Mesenchymal stem cell (in vitro differentiated cells and primary cell): Measurements from ENCODE around the gene INPP5A.
"Not testable (repeated sequence)": the region's sequence is repeated elsewhere in the genome, so short reads cannot be mapped to it uniquely, and the experiment has no call there.

Experiments used
- DNase-seq: peaks from one replicate; pipeline ENCODE4 v3.0.0-alpha.2; 2013
- H2AFZ ChIP-seq: one replicate; pipeline ENCODE4 v1.6.1; 2013; ENCODE audit warnings: low read depth, mild to moderate bottlenecking, control low read depth, inconsistent platforms, low read length, moderate library complexity
- H2AK5ac ChIP-seq: 2 replicates; pipeline ENCODE4 v1.6.1; 2013; ENCODE audit warnings: low read length, moderate library complexity, mild to moderate bottlenecking, inconsistent platforms; ENCODE audit not compliant: severe bottlenecking
- H2BK120ac ChIP-seq: one replicate; pipeline ENCODE4 v1.6.1; 2013; ENCODE audit warnings: low read depth, mild to moderate bottlenecking, inconsistent platforms, low read length, moderate library complexity
- H2BK12ac ChIP-seq, 2 experiments: one replicate each; pipeline ENCODE4 v1.6.1; 2013; ENCODE audit warnings: inconsistent platforms in 2 of 2, low read length in 2 of 2, mild to moderate bottlenecking in 2 of 2, moderate library complexity in 2 of 2, control low read depth in 1 of 2
- H2BK15ac ChIP-seq: one replicate; pipeline ENCODE4 v1.6.1; 2013; ENCODE audit warnings: mild to moderate bottlenecking, low read depth, inconsistent platforms; ENCODE audit not compliant: poor library complexity, severe bottlenecking
- H2BK5ac ChIP-seq: 2 replicates; pipeline ENCODE4 v1.6.1; 2013; ENCODE audit warnings: low read depth, mild to moderate bottlenecking, low read length, control low read depth, inconsistent platforms; ENCODE audit not compliant: poor library complexity, severe bottlenecking
- H3K14ac ChIP-seq, 2 experiments: one replicate each; pipeline ENCODE4 v1.6.1; 2013; ENCODE audit warnings: inconsistent platforms in 2 of 2, low read length in 2 of 2, control low read depth in 1 of 2, mild to moderate bottlenecking in 1 of 2, moderate library complexity in 1 of 2
- H3K18ac ChIP-seq, 2 experiments: one replicate each; pipeline ENCODE4 v1.6.1; 2013; ENCODE audit warnings: inconsistent platforms in 2 of 2, low read length in 2 of 2, control low read depth in 1 of 2, low read depth in 1 of 2, mild to moderate bottlenecking in 1 of 2
- H3K23ac ChIP-seq, 2 experiments: one replicate each; pipeline ENCODE4 v1.6.1; 2013; ENCODE audit warnings: inconsistent platforms in 2 of 2, low read length in 2 of 2, mild to moderate bottlenecking in 2 of 2, moderate library complexity in 2 of 2, control low read depth in 1 of 2
- H3K27ac ChIP-seq: 2 replicates; pipeline ENCODE4 v1.5.1; 2013; ENCODE audit warnings: mild to moderate bottlenecking, moderate library complexity, low read length, control low read depth, inconsistent platforms; ENCODE audit not compliant: poor library complexity, severe bottlenecking
- H3K27me3 ChIP-seq, 2 experiments: 2 replicates each; pipeline versions ENCODE4 v1.6.1 to v1.7.0; 2013; ENCODE audit warnings: low read length in 2 of 2, mild to moderate bottlenecking in 2 of 2, moderate library complexity in 2 of 2, control low read depth in 1 of 2, inconsistent platforms in 1 of 2; ENCODE audit not compliant: control insufficient read depth in 1 of 2, insufficient read depth in 1 of 2
- H3K36me3 ChIP-seq, 2 experiments: 2 replicates each; pipeline versions ENCODE4 v1.6.1 to v1.7.0; 2013; ENCODE audit warnings: low read length in 2 of 2, control low read depth in 1 of 2, inconsistent platforms in 1 of 2, low read depth in 1 of 2, mild to moderate bottlenecking in 1 of 2; ENCODE audit not compliant: insufficient read depth in 2 of 2, control insufficient read depth in 1 of 2
- H3K4ac ChIP-seq, 2 experiments: one replicate each; pipeline ENCODE4 v1.6.1; 2013; ENCODE audit warnings: inconsistent platforms in 2 of 2, low read length in 2 of 2, mild to moderate bottlenecking in 2 of 2, moderate library complexity in 2 of 2, control low read depth in 1 of 2, low read depth in 1 of 2
- H3K4me1 ChIP-seq: 2 replicates; pipeline ENCODE4 v1.6.1; 2013; ENCODE audit warnings: low read depth, low read length, control low read depth; ENCODE audit not compliant: control insufficient read depth, insufficient read depth
- H3K4me2 ChIP-seq: 2 replicates; pipeline ENCODE4 v1.6.1; 2013; ENCODE audit warnings: low read length, mild to moderate bottlenecking, inconsistent platforms; ENCODE audit not compliant: poor library complexity, severe bottlenecking
- H3K4me3 ChIP-seq, 2 experiments: 2 replicates each; pipeline versions ENCODE4 v1.5.1 to v1.7.0; 2013; ENCODE audit warnings: low read length in 2 of 2, mild to moderate bottlenecking in 2 of 2, control low read depth in 1 of 2, low read depth in 1 of 2; ENCODE audit not compliant: insufficient read depth in 1 of 2
- H3K79me1 ChIP-seq: replicated peaks from 2 replicates; pipeline ENCODE4 v1.6.1; 2013; ENCODE audit warnings: mild to moderate bottlenecking, control low read depth, low read length, inconsistent platforms; ENCODE audit not compliant: poor library complexity, severe bottlenecking
- H3K9ac ChIP-seq: 2 replicates; pipeline ENCODE4 v1.7.0; 2013; ENCODE audit warnings: mild to moderate bottlenecking, low read length, moderate library complexity
- H3K9me3 ChIP-seq: 2 replicates; pipeline ENCODE4 v1.7.0; 2013; ENCODE audit warnings: mild to moderate bottlenecking, low read length; ENCODE audit not compliant: control insufficient read depth
- H4K8ac ChIP-seq: one replicate; pipeline ENCODE4 v1.6.1; 2013; ENCODE audit warnings: inconsistent platforms, mild to moderate bottlenecking, low read length, moderate library complexity
- H4K91ac ChIP-seq: one replicate; pipeline ENCODE4 v1.6.1; 2013; ENCODE audit warnings: mild to moderate bottlenecking, low read length, inconsistent platforms
- WGBS: methylation state at CpG from one replicate; pipeline ENCODE4 v1.1.7; 2013; ENCODE audit warnings: mixed read lengths; 5-methylcytosine and 5-hydroxymethylcytosine counted together

INPP5A gene

DNA sequence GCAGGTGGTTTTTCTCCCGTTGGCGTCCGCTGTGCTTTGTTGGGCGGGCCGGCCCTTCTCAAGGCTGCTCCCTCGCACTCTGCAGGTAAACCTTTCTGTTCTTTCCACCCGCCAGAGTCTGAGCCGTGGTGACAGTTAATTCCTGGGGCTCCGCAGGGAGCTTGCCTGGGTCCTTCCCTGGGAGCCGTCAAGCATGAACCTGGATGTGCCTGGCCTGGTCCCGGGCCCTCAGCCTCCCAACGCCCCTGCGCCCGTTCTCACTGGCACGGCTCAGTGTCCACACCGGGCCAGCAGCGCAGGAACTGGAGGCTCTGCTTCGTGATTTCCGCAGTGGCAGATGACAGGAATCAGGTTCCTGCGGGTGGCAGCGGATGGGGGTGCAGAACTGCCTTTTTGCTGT, 259.3 kb downstream of the INPP5A start:
- no peak overlapping the region for H3K9ac ChIP-seq
- H2BK5ac ChIP-seq = no peak overlapping the region
- no peak overlapping the region for H4K8ac ChIP-seq
- peaks cover 24 to 43% of the 10 kb centered on the region in 2 experiments for H3K27me3 ChIP-seq
- H4K91ac ChIP-seq = no peak overlapping the region
- no peak overlapping the region for H3K4me3 ChIP-seq
- H3K9me3 ChIP-seq = peaks cover 2% of the 10 kb centered on the region
- H2AK5ac ChIP-seq = no peak overlapping the region
- H2BK12ac ChIP-seq = no peak overlapping the region
- no peaks in the 10 kb centered on the region for H3K79me1 ChIP-seq
- no peak overlapping the region for H3K14ac ChIP-seq
- H2AFZ ChIP-seq = no peak overlapping the region
- H3K23ac ChIP-seq = no peak overlapping the region
- H2BK15ac ChIP-seq = no peak overlapping the region
- H3K27ac ChIP-seq = no peak overlapping the region
- H3K36me3 ChIP-seq = no peaks in the 10 kb centered on the region
- DNase-seq = no peak
- H3K4me1 ChIP-seq = no peaks in the 10 kb centered on the region
- H3K4ac ChIP-seq = no peak overlapping the region
- no peak overlapping the region for H3K18ac ChIP-seq
- 92% methylated on average over 21 of the region's 21 CpGs for WGBS
- H2BK120ac ChIP-seq = no peak overlapping the region
- no peak overlapping the region for H3K4me2 ChIP-seq

DNA sequence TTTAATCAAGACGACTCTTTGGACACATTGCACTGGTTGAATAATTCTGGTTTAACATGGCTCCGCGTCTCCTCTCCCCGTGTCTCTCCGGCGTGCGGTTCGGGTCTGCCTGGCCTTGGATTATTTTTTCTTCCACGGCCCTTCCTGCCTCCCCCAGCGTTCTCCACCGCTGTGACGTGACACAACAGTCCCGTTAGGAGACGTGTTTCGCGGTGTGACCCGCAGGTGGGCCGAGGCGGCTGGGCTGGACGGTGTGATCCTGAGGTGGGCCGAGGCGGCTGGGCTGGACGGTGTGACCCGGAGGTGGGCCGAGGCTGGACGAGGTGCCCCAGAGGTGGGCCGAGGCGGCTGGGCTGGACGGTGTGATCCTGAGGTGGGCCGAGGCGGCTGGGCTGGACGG, 260.4 kb downstream of the INPP5A start:
- not testable (repeated sequence) for H3K18ac ChIP-seq

DNA sequence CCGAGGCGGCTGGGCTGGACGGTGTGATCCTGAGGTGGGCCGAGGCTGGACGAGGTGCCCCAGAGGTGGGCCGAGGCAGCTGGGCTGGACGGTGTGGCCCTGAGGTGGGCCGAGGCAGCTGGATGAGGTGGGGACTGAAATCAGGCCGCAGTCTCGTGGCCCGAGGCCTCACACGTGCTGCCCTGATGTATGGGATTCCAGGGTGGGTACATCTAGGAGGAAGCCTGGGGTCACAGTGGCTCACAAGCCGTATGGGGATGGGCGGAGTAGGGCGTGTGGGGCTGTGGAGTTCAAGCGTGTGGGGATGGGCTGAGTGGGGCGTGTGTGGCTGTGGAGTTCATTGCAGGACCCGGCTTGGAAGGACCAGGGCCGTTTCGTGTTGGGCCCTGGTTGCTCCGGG, 260.8 kb downstream of the INPP5A start:
- Histone ChIP-seq H4K8ac (no peak overlapping the region), H2AK5ac (no peak overlapping the region), H3K14ac (no peak overlapping the region), H3K27ac (no peak overlapping the region), H4K91ac (no peak overlapping the region), H3K9ac (no peak overlapping the region), H2BK120ac (no peak overlapping the region), H3K36me3 (no peaks in the 10 kb centered on the region), H3K4me2 (no peak overlapping the region), H3K4me3 (peak overlapping the region in 1 of 2 experiments; percentile 26), H3K4me1 (no peaks in the 10 kb centered on the region), H3K4ac (no peak overlapping the region), H3K79me1 (no peaks in the 10 kb centered on the region), H2BK5ac (no peak overlapping the region), H3K9me3 (peaks cover 5% of the 10 kb centered on the region), H2BK15ac (no peak overlapping the region), H2BK12ac (no peak overlapping the region), H2AFZ (no peak overlapping the region), H3K27me3 (peaks cover 18 to 37% of the 10 kb centered on the region in 2 experiments), H3K18ac (no peak overlapping the region), H3K23ac (no peak overlapping the region)
- 94% methylated on average over 21 of the region's 21 CpGs for WGBS
- no peak for DNase-seq

More for the DNA sequence above, 260.4 kb downstream of the INPP5A start:
- H4K91ac ChIP-seq, H2BK5ac ChIP-seq, H3K79me1 ChIP-seq, H3K4me2 ChIP-seq, H2BK15ac ChIP-seq, H3K9me3 ChIP-seq, H3K4me1 ChIP-seq, H3K9ac ChIP-seq, H2BK12ac ChIP-seq, H3K36me3 ChIP-seq, H3K23ac ChIP-seq, DNase-seq, H2BK120ac ChIP-seq, H2AK5ac ChIP-seq, H3K4ac ChIP-seq, H3K14ac ChIP-seq, H3K27ac ChIP-seq, H4K8ac ChIP-seq, H2AFZ ChIP-seq: not testable (repeated sequence)
- 94% methylated on average over 32 of the region's 32 CpGs for WGBS
- peak overlapping the region in 1 of 2 experiments; percentile 26 for H3K4me3 ChIP-seq
- H3K27me3 ChIP-seq = peaks cover 22 to 41% of the 10 kb centered on the region in 2 experiments

GRCh38 chr10:132798876-132799275, 261.3 kb downstream of the INPP5A start:
- Histone ChIP-seq H3K23ac (no peak overlapping the region), H3K27me3 (peaks cover 13 to 32% of the 10 kb centered on the region in 2 experiments), H4K8ac (no peak overlapping the region), H2BK15ac (no peak overlapping the region), H2BK12ac (no peak overlapping the region), H4K91ac (no peak overlapping the region), H3K4me2 (no peak overlapping the region), H3K4ac (no peak overlapping the region), H3K9me3 (peaks cover 5% of the 10 kb centered on the region), H3K27ac (no peak overlapping the region), H3K36me3 (no peaks in the 10 kb centered on the region), H2BK120ac (no peak overlapping the region), H2BK5ac (no peak overlapping the region), H3K14ac (no peak overlapping the region), H3K4me3 (no peak overlapping the region), H3K79me1 (no peaks in the 10 kb centered on the region), H2AFZ (no peak overlapping the region), H3K18ac (no peak overlapping the region), H3K4me1 (no peaks in the 10 kb centered on the region), H3K9ac (no peak overlapping the region), H2AK5ac (no peak overlapping the region)
- WGBS = 91% methylated on average over 13 of the region's 15 CpGs
- no peak for DNase-seq
